Endodermal cell (in vitro differentiated cells): ENCODE results near the gene FBRSL1. TPM values are rescaled to one million over a fixed set of nuclear protein-coding genes. Genes with fewer than 3 reads are reported as not detected.

ENCODE experiments used
- DNase-seq: peaks from one replicate; pipeline ENCODE4 v3.0.0-alpha.2; 2017
- H3K27ac ChIP-seq: 2 replicates; pipeline ENCODE4 v1.5.1; 2013; ENCODE audit warnings: mild to moderate bottlenecking, low read depth, low read length, moderate library complexity
- H3K27me3 ChIP-seq: 2 replicates; pipeline ENCODE4 v1.6.1; 2013; ENCODE audit warnings: mild to moderate bottlenecking, low read length, moderate library complexity; ENCODE audit not compliant: insufficient read depth, control insufficient read depth, poor library complexity, severe bottlenecking
- H3K36me3 ChIP-seq: 2 replicates; pipeline ENCODE4 v1.7.0; 2013; ENCODE audit warnings: mild to moderate bottlenecking, low read length, moderate library complexity; ENCODE audit not compliant: control insufficient read depth, insufficient read depth
- H3K4me1 ChIP-seq: one replicate; pipeline ENCODE4 v1.7.0; 2013; ENCODE audit warnings: low read length; ENCODE audit not compliant: control insufficient read depth, insufficient read depth
- H3K4me3 ChIP-seq: 2 replicates; pipeline ENCODE4 v1.5.1; 2013; ENCODE audit warnings: mild to moderate bottlenecking, low read length, moderate library complexity
- H3K9ac ChIP-seq: 2 replicates; pipeline ENCODE4 v1.6.1; 2013; ENCODE audit warnings: mild to moderate bottlenecking, low read length, moderate library complexity; ENCODE audit not compliant: poor library complexity, severe bottlenecking; ENCODE audit errors: extremely low read depth
- H3K9me3 ChIP-seq: 2 replicates; pipeline ENCODE4 v1.6.1; 2013; ENCODE audit warnings: mild to moderate bottlenecking, low read length, moderate library complexity; ENCODE audit not compliant: control insufficient read depth
- H3K27ac Mint-ChIP-seq: 2 replicates; pipeline ENCODE4 v1.8.0; 2020; ENCODE audit warnings: mixed read lengths
- H3K27me3 Mint-ChIP-seq: 2 replicates; pipeline ENCODE4 v1.8.0; 2021; ENCODE audit warnings: mild to moderate bottlenecking, mixed read lengths; ENCODE audit not compliant: insufficient read depth
- H3K36me3 Mint-ChIP-seq: 2 replicates; pipeline ENCODE4 v1.8.0; 2020; ENCODE audit warnings: low read depth, mixed read lengths
- H3K4me1 Mint-ChIP-seq: 2 replicates; pipeline ENCODE4 v1.8.0; 2020; ENCODE audit warnings: mixed read lengths
- H3K4me3 Mint-ChIP-seq: 2 replicates; pipeline ENCODE4 v1.8.0; 2020; ENCODE audit warnings: mild to moderate bottlenecking, moderate library complexity, mixed read lengths
- H3K9me3 Mint-ChIP-seq: 2 replicates; pipeline ENCODE4 v1.8.0; 2020; ENCODE audit warnings: mild to moderate bottlenecking, mixed read lengths
- WGBS, 2 experiments: methylation state at CpG; one replicate each; pipeline versions ENCODE4 v1.1.5 to v1.1.7; 2013; ENCODE audit warnings: missing lambda C conversion rate in 2 of 2, mixed read lengths in 1 of 2; ENCODE audit not compliant: insufficient coverage in 1 of 2, insufficient read length in 1 of 2; 5-methylcytosine and 5-hydroxymethylcytosine counted together
- total RNA-seq, 2 donors: library from RNA; stranded (reverse); fragmentation: NEBNext Ultra II Directional in 1 of 2; extraction: Animal tissue kit (Norgen Biotek cat#: 25700) in 1 of 2; gene quantifications; 2 replicates in 1 of 2; 3 replicates in 1 of 2; pipeline ENCODE4 v1.2.1, GENCODE V29; 2021
- TF ChIP-seq, protein P1 (sequence below): fragments of 200-600 bp; sonication (generic); conservative IDR thresholded peaks from 2 replicates; pipeline ENCODE4 v1.5.0; 2021; ENCODE audit warnings: antibody characterized with exemption, mild to moderate bottlenecking

FBRSL1 gene
- total RNA-seq, 2 donors from 2014 or later = 74.9 to 92.3 TPM

DNA sequence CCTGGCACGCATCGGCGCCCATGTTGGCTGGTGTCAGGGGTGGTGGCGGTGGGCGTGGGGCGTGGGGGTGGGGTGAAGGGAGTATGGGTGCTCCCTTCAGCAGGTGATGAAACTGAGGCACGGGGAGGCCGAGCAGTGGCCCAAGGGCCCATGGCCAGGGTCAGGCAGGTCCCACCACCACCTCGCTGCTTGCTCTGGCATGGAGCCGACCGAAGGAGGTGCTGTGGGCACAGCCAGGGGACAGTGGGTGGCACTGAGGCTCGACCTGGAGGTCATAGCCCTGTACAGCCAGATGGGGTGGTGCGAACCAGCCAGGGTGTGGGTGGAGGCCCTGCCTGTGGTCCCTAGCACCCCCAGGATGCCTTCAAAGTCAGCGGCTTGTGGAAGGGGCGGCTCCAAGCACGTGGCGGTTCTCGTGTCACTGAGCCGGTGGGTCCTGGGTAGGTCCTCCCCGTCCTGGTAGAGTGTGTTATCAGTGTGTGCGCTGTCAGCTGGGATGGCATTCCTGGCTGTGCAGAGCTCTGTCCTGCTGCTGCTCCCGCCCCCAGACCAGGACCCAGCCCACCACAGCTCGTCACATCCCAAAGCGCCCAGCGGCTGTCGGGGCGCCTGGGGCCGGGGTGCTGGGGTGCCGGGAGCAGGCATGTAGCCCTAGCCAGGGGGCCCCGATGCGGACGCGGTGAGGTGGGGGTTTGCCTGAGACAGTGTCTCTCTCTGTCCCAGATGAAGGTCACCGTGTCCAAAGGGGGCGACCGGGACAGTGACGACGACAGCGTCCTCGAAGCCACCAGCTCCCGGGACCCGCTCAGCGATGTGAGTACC is 35.3 kb downstream of the FBRSL1 start:
- TF ChIP-seq, protein P1, sequence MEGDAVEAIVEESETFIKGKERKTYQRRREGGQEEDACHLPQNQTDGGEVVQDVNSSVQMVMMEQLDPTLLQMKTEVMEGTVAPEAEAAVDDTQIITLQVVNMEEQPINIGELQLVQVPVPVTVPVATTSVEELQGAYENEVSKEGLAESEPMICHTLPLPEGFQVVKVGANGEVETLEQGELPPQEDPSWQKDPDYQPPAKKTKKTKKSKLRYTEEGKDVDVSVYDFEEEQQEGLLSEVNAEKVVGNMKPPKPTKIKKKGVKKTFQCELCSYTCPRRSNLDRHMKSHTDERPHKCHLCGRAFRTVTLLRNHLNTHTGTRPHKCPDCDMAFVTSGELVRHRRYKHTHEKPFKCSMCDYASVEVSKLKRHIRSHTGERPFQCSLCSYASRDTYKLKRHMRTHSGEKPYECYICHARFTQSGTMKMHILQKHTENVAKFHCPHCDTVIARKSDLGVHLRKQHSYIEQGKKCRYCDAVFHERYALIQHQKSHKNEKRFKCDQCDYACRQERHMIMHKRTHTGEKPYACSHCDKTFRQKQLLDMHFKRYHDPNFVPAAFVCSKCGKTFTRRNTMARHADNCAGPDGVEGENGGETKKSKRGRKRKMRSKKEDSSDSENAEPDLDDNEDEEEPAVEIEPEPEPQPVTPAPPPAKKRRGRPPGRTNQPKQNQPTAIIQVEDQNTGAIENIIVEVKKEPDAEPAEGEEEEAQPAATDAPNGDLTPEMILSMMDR = no peak
- WGBS, 2 experiments = 96% methylated on average over 29 to 43 of the region's 43 CpGs
- Mint-ChIP-seq H3K4me3 (no peak overlapping the region), H3K27ac (no peak overlapping the region), H3K9me3 (peaks cover under 1% of the 10 kb centered on the region), H3K27me3 (peaks cover 12% of the 10 kb centered on the region), H3K4me1 (no peaks in the 10 kb centered on the region), H3K36me3 (peaks cover 5% of the 10 kb centered on the region)
- Histone ChIP-seq H3K36me3 (no peaks in the 10 kb centered on the region), H3K9ac (no peak overlapping the region), H3K27ac (no peak overlapping the region), H3K4me3 (no peak overlapping the region), H3K9me3 (no peaks in the 10 kb centered on the region), H3K4me1 (no peaks in the 10 kb centered on the region), H3K27me3 (no peaks in the 10 kb centered on the region)
- DNase-seq = no peak

DNA sequence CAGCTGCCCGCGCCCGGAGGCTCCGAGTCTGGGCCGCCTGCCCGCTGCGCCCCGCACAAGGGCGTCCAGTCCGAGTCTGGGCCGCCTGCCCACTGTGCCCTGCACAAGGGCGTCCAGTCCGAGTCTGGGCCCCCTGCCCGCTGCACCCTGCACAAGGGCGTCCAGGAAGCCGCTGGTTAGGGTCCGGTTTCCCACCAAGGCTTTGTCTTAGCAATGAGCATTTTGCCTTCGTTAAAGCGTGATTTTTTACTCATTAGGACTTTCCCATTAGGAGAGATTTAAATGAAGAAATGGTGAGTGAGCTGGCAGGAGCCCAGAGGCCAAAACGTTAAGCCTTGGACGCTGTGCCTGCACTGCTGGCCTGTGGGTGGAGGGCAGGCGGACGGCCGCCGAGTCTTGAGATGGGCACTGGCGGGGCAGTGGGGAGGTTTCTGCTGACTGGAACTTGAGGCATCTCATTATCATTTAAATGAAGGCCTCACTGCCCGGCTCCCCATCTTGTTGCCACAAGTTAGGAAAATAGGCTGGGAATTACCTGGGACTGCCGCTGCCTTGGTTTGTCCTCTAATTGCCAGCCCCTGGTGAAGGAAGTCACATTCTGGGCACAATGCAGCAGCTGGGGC is 36.0 kb downstream of the FBRSL1 start:
- H3K9ac ChIP-seq = no peak overlapping the region
- DNase-seq = no peak
- H3K4me1 Mint-ChIP-seq = no peaks in the 10 kb centered on the region

DNA sequence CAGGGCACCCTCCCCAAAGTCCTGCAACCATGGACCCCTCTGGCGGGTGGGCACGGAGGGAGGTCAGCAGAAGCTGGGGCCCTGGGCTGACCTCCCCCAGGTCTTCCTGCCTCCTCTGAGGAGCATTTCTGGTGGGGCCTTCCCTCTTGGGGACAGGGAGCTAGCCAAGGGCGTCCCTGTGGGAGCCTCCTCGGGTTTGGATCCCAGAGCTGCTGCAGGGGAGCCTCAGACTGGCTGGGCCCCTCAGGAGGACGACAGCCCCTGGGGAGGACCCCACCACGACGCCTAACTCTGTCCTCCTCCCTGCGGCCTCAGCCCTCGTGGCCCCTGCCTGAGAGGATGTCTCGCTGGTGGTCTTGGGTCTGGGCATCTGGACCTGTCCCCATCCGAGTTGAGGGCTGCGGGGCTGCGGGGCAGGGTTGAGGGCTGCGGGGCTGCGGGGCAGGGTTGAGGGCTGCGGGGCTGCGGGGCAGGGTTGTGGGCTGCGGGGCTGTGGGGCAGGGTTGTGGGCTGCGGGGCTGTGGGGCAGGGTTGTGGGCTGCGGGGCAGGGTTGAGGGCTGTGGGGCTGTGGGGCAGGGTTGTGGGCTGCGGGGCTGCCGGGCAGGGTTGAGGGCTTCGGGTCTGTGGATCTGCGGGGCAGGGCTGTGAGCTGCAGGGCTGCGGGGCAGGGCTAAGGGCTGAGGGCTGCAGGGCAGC is 37.4 kb downstream of the FBRSL1 start:
- Mint-ChIP-seq H3K27me3 (peaks cover 22% of the 10 kb centered on the region), H3K4me1 (no peaks in the 10 kb centered on the region), H3K4me3 (no peak overlapping the region), H3K9me3 (peaks cover 18% of the 10 kb centered on the region), H3K36me3 (peaks cover 14% of the 10 kb centered on the region), H3K27ac (no peak overlapping the region)
- Histone ChIP-seq H3K9ac (no peak overlapping the region), H3K36me3 (no peaks in the 10 kb centered on the region), H3K9me3 (peaks cover 6% of the 10 kb centered on the region), H3K4me1 (no peaks in the 10 kb centered on the region), H3K27ac (no peak overlapping the region), H3K4me3 (no peak overlapping the region), H3K27me3 (no peaks in the 10 kb centered on the region)
- DNase-seq = no peak
- TF ChIP-seq, protein P1 = no peak
- WGBS, 2 experiments = 92 to 96% methylated on average over 13 to 23 of the region's 25 CpGs

More for the DNA sequence above, 36.0 kb downstream of the FBRSL1 start:
- Histone ChIP-seq H3K4me1 (no peaks in the 10 kb centered on the region), H3K36me3 (no peaks in the 10 kb centered on the region), H3K27me3 (no peaks in the 10 kb centered on the region), H3K27ac (no peak overlapping the region), H3K4me3 (no peak overlapping the region), H3K9me3 (no peaks in the 10 kb centered on the region)
- WGBS, 2 experiments = 89 to 90% methylated on average over 25 to 28 of the region's 28 CpGs
- no peak overlapping the region for H3K4me3 Mint-ChIP-seq
- H3K36me3 Mint-ChIP-seq = peaks cover 5% of the 10 kb centered on the region
- TF ChIP-seq, protein P1 = no peak
- peaks cover 13% of the 10 kb centered on the region for H3K27me3 Mint-ChIP-seq
- no peak overlapping the region for H3K27ac Mint-ChIP-seq
- H3K9me3 Mint-ChIP-seq = peaks cover 4% of the 10 kb centered on the region
